Stimulated activated naive CD8-positive, alpha-beta T cell treated with anti-CD3 and anti-CD28 coated beads, Interleukin-15, Interleukin-2, amounts not matched to agents 100 ng/mL and 50 ng/mL, for 24 hours (primary cell): Measurements from ENCODE around the gene IBTK.
"Not testable (repeated sequence)": the region's sequence is repeated elsewhere in the genome, so short reads cannot be mapped to it uniquely, and the experiment has no call there.

Experiments used
- H3K27ac Mint-ChIP-seq: one replicate; pipeline ENCODE4 v1.8.0; 2021; ENCODE audit warnings: mild to moderate bottlenecking, mixed read lengths
- H3K27me3 Mint-ChIP-seq: one replicate; pipeline ENCODE4 v1.8.0; 2021; ENCODE audit warnings: mixed read lengths
- H3K36me3 Mint-ChIP-seq: one replicate; pipeline ENCODE4 v1.8.0; 2021; ENCODE audit warnings: low read depth, mixed read lengths
- H3K4me1 Mint-ChIP-seq: one replicate; pipeline ENCODE4 v1.8.0; 2021; ENCODE audit warnings: low read depth, mixed read lengths
- H3K4me3 Mint-ChIP-seq: one replicate; pipeline ENCODE4 v1.8.0; 2021; ENCODE audit warnings: mild to moderate bottlenecking, mixed read lengths
- H3K9me3 Mint-ChIP-seq: one replicate; pipeline ENCODE4 v1.8.0; 2021; ENCODE audit warnings: mixed read lengths

The IBTK gene

DNA sequence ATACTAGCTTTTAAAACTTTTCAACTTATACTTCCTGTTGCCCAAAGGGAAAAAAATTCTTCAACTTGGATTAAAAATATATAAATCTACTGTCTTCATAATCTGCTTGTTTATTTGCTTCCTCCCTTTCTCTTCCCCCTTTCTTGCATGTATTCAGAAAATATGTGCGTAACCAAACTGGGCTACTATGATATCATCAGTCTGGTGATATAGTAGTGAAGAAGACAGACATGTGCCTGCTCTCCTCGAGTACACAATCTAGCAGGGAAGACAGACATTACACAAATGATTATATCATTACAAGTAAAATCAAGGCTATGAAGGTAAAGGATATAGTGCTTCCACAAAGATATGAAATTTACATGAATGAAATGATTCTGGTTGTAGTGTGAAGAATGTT is 31.0 kb downstream of the IBTK start:
- Mint-ChIP-seq H3K27me3 (no peaks in the 10 kb centered on the region), H3K4me3 (no peak overlapping the region), H3K27ac (no peak overlapping the region), H3K4me1 (no peaks in the 10 kb centered on the region), H3K36me3 (peaks cover 72% of the 10 kb centered on the region), H3K9me3 (no peaks in the 10 kb centered on the region)

GRCh38 chr6:82211326-82211725 is 36.2 kb downstream of the IBTK start:
- H3K36me3 Mint-ChIP-seq = peaks cover 77% of the 10 kb centered on the region
- H3K9me3 Mint-ChIP-seq = no peaks in the 10 kb centered on the region
- no peak overlapping the region for H3K4me3 Mint-ChIP-seq
- no peak overlapping the region for H3K27ac Mint-ChIP-seq
- H3K27me3 Mint-ChIP-seq = no peaks in the 10 kb centered on the region
- no peaks in the 10 kb centered on the region for H3K4me1 Mint-ChIP-seq

GRCh38 chr6:82208913-82209312 is 38.6 kb downstream of the IBTK start:
- Mint-ChIP-seq H3K4me3 (no peak overlapping the region), H3K27ac (no peak overlapping the region), H3K36me3 (peaks cover 83% of the 10 kb centered on the region), H3K9me3 (no peaks in the 10 kb centered on the region), H3K27me3 (no peaks in the 10 kb centered on the region), H3K4me1 (no peaks in the 10 kb centered on the region)

- Mint-ChIP-seq H3K4me3 (no peak overlapping the region), H3K4me1 (no peaks in the 10 kb centered on the region), H3K27ac (no peak overlapping the region), H3K36me3 (peaks cover 77% of the 10 kb centered on the region), H3K27me3 (no peaks in the 10 kb centered on the region), H3K9me3 (no peaks in the 10 kb centered on the region)
Measured at GRCh38 chr6:82205930-82206392, 41.6 kb downstream of the IBTK start.

GRCh38 chr6:82204020-82204419 is 43.5 kb downstream of the IBTK start:
- no peaks in the 10 kb centered on the region for H3K27me3 Mint-ChIP-seq
- peaks cover 81% of the 10 kb centered on the region for H3K36me3 Mint-ChIP-seq
- H3K9me3 Mint-ChIP-seq = no peaks in the 10 kb centered on the region
- H3K4me1 Mint-ChIP-seq = no peaks in the 10 kb centered on the region
- H3K4me3 Mint-ChIP-seq = no peak overlapping the region
- no peak overlapping the region for H3K27ac Mint-ChIP-seq

DNA sequence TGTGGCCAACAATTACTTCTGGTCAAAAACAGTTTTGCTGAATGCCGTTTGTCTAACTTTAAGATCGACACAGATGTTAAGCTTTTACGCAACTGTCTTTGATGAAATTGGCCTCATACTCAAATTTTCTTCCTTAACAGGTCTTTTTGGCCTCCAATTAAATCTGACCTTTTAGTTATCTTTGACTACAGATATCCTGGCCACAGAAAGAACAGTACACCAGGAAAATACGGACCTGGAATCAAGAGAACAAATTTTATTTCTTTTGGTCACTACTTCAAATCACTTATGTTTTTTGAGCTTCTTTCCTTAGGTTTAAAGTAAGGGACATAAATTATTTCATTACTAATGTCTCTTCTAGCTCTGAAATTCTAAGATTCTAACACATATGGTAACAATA is 49.8 kb downstream of the IBTK start:
- H3K36me3 Mint-ChIP-seq = peaks cover 56% of the 10 kb centered on the region
- no peaks in the 10 kb centered on the region for H3K4me1 Mint-ChIP-seq
- no peak overlapping the region for H3K4me3 Mint-ChIP-seq
- no peaks in the 10 kb centered on the region for H3K9me3 Mint-ChIP-seq
- H3K27me3 Mint-ChIP-seq = no peaks in the 10 kb centered on the region
- peak overlapping the region; percentile 10 for H3K27ac Mint-ChIP-seq

GRCh38 chr6:82197245-82197644 is 50.3 kb downstream of the IBTK start:
- H3K9me3 Mint-ChIP-seq, H3K4me1 Mint-ChIP-seq, H3K27me3 Mint-ChIP-seq, H3K4me3 Mint-ChIP-seq, H3K27ac Mint-ChIP-seq: not testable (repeated sequence)
- H3K36me3 Mint-ChIP-seq = peaks cover 51% of the 10 kb centered on the region

DNA sequence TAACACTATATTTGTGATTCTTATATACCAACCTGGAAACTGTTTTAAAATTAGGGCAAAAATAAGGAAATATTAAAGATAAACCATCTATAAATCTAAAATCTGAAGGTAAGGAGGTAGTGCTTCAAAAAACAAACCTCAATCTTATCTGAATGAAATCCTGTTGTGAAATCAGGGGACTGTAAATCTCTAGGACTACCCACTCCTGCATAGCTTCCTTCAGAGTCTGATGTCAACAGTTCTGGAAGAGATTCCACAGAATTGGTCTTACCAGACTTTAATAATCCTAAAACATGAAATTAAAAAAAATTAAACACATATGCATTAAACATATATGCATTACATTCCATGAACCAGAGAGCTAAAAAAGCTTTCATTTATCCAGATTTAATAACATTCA is 51.4 kb downstream of the IBTK start:
- peaks cover 44% of the 10 kb centered on the region for H3K36me3 Mint-ChIP-seq

DNA sequence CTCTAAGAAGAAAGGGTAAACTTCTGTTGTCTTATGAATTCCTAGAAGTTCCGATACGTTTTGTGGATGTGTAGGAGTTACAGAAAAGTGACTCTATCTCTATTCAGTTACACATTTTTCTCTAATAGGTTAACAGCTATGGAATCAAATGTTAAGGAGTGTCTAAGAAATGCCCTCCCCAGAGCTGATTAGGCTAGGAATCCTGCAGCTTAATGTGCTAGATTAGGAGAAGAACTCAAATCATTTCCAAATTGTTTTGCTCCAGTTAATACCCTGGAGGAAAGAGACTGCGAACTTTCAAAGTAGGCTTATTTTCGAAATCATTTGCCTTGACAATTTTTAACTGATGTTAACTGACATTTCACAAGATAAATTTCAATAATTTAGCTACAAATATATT is 51.9 kb downstream of the IBTK start:
- H3K36me3 Mint-ChIP-seq = peaks cover 45% of the 10 kb centered on the region
- H3K27ac Mint-ChIP-seq = no peak overlapping the region
- no peak overlapping the region for H3K4me3 Mint-ChIP-seq

More for the DNA sequence above, 51.4 kb downstream of the IBTK start:
- H3K27me3 Mint-ChIP-seq = no peaks in the 10 kb centered on the region
- H3K27ac Mint-ChIP-seq = no peak overlapping the region
- no peaks in the 10 kb centered on the region for H3K4me1 Mint-ChIP-seq
- H3K9me3 Mint-ChIP-seq = no peaks in the 10 kb centered on the region
- H3K4me3 Mint-ChIP-seq = no peak overlapping the region

DNA sequence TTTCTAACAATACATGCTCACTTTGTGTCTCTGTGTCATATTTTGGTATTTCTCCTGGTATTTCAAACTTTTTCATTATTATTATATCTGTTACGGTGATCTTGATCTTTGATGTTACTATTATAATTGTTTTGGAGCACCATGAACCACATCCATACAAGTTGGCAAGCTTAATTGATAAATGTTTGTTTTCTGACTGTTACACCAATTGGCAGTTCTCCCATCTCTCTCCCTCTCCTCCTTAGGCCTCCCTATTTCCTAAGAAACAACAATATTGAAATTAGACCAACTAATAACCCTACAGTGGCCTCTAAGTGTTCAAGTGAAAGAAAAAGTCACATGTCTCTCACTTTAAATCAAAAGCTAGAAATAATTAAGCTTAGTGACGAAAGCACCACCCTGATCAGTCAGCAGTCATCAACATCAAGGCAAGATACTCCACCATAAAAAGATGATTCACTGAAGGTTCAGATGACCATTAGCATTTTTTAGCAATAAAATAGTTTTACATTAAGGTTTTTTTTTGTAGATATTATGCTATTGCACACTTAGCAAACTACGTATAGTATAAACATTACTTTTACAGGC is 61.5 kb downstream of the IBTK start:
- H3K27me3 Mint-ChIP-seq = no peaks in the 10 kb centered on the region
- H3K9me3 Mint-ChIP-seq = no peaks in the 10 kb centered on the region
- peaks cover 64% of the 10 kb centered on the region for H3K36me3 Mint-ChIP-seq
- H3K4me3 Mint-ChIP-seq = no peak overlapping the region
- H3K4me1 Mint-ChIP-seq = peaks cover 10% of the 10 kb centered on the region
- no peak overlapping the region for H3K27ac Mint-ChIP-seq

More for the DNA sequence above, 51.9 kb downstream of the IBTK start:
- Mint-ChIP-seq H3K9me3 (no peaks in the 10 kb centered on the region), H3K4me1 (no peaks in the 10 kb centered on the region), H3K27me3 (no peaks in the 10 kb centered on the region)

DNA sequence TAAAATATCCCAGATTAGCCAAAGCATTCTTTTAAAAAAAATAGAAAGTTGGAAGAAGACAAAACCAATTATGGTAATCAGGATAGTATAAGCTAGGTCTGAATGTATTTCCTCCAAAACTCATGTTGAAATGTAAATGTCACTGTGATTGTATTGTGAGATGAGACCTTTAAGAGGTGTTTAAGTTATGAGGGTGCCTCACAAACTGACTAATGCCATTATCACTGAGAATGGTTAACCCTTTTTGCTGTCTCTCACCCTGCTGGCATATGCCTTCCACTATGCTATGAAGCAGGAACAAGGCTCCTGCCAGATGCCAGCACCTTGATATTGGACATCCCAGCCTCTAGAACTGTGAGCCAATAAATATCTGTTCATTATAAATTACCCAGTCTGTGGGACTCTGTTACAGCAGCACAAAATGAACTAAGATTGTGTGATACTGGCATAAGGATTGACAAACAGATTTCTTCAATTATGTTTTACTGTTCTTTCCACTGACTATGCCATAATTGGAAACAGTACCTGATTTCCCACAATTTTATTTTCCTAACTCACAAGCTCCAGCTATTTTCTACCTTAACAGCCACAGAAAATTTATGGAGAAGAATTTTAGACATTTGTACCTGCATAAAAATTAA is 63.8 kb downstream of the IBTK start:
- Mint-ChIP-seq H3K36me3 (peaks cover 57% of the 10 kb centered on the region), H3K4me1 (peaks cover 10% of the 10 kb centered on the region), H3K27me3 (no peaks in the 10 kb centered on the region), H3K4me3 (no peak overlapping the region), H3K27ac (no peak overlapping the region), H3K9me3 (no peaks in the 10 kb centered on the region)

DNA sequence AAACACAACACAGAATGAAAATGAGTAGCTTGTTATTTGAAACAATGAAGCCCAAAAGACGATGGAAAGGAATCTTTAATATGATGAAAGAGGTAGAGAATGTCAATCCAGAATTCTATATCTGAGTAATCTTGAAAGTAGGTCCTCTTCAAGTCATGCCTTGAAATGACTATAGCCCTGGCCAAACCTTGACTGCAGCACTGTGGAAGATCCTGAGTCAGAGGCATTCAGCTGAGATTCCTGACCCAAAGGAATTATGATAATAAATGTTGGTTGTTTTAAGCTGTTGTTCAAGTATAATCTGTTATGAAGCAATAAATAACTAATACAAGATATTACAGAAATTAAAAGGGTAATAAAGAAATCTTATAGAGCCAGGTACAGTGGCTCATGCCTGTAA is 64.8 kb downstream of the IBTK start:
- Mint-ChIP-seq H3K27ac (no peak overlapping the region), H3K4me3 (no peak overlapping the region), H3K4me1 (peaks cover 10% of the 10 kb centered on the region), H3K27me3 (no peaks in the 10 kb centered on the region), H3K9me3 (no peaks in the 10 kb centered on the region), H3K36me3 (peaks cover 51% of the 10 kb centered on the region)

DNA sequence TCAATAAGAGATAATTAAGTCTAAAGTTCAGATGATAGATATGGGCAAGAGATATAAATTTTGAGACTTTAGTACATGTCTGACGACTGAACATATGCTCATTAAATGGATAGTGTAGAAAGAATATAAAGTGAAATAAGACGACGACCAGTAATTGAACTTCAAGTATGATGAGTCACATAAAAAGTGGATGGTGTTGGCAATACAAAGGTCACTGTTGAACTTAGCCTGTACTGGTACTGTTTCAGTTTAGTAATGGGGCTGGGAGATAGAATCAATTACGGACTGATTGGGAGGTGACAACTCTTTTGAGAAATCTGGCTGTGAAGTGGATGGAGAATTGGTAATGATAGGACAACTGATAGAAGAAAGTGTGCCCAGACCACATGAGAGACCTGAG is 68.1 kb downstream of the IBTK start:
- H3K27me3 Mint-ChIP-seq = no peaks in the 10 kb centered on the region
- no peak overlapping the region for H3K4me3 Mint-ChIP-seq
- peaks cover 49% of the 10 kb centered on the region for H3K36me3 Mint-ChIP-seq
- no peak overlapping the region for H3K27ac Mint-ChIP-seq
- no peaks in the 10 kb centered on the region for H3K9me3 Mint-ChIP-seq
- peaks cover 10% of the 10 kb centered on the region for H3K4me1 Mint-ChIP-seq

- Mint-ChIP-seq H3K36me3 (peaks cover 49% of the 10 kb centered on the region), H3K27me3 (no peaks in the 10 kb centered on the region), H3K27ac (no peak overlapping the region), H3K4me1 (peaks cover 8% of the 10 kb centered on the region), H3K4me3 (no peak overlapping the region), H3K9me3 (no peaks in the 10 kb centered on the region)
Measured at GRCh38 chr6:82178759-82179112, 68.8 kb downstream of the IBTK start.

- H3K4me3 Mint-ChIP-seq = no peak overlapping the region
- peaks cover 6% of the 10 kb centered on the region for H3K4me1 Mint-ChIP-seq
- no peak overlapping the region for H3K27ac Mint-ChIP-seq
- H3K36me3 Mint-ChIP-seq = peaks cover 54% of the 10 kb centered on the region
- no peaks in the 10 kb centered on the region for H3K9me3 Mint-ChIP-seq
- H3K27me3 Mint-ChIP-seq = no peaks in the 10 kb centered on the region
Measured at GRCh38 chr6:82178077-82178758, 69.3 kb downstream of the IBTK start.
